ENCODE measurements around the gene ERC1.

DNA sequence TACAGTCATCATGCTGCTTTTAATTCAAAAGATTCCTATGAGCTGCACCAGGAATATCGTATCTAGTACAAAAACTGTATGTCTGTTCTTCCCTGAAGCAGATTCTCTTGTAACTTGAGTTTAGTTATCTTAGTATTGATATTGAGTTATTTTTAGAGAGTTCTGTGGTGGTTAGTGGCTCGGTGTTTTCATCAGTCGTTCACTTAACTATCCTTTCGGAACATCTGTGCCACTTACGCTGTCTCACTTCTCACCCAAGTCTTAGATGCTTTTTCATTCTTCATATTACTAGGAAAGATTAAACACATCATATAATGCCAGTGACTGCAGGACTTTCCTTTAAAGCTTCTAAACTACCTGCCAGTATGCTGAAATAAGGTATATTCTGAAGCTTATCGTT is 352.4 kb downstream of the ERC1 start:
- TF ChIP-seq, protein P1, sequence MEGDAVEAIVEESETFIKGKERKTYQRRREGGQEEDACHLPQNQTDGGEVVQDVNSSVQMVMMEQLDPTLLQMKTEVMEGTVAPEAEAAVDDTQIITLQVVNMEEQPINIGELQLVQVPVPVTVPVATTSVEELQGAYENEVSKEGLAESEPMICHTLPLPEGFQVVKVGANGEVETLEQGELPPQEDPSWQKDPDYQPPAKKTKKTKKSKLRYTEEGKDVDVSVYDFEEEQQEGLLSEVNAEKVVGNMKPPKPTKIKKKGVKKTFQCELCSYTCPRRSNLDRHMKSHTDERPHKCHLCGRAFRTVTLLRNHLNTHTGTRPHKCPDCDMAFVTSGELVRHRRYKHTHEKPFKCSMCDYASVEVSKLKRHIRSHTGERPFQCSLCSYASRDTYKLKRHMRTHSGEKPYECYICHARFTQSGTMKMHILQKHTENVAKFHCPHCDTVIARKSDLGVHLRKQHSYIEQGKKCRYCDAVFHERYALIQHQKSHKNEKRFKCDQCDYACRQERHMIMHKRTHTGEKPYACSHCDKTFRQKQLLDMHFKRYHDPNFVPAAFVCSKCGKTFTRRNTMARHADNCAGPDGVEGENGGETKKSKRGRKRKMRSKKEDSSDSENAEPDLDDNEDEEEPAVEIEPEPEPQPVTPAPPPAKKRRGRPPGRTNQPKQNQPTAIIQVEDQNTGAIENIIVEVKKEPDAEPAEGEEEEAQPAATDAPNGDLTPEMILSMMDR (IDR thresholded peaks at IDR 0.05) = no peak
- TF ChIP-seq POLR2A (IDR thresholded peaks at IDR 0.05) (no peak), POLR2AphosphoS5 (IDR thresholded peaks at IDR 0.05) (no peak), EP300 (IDR thresholded peaks at IDR 0.05) (no peak)
